ENCODE data around the gene SRR.

The SRR gene

GRCh38 chr17:2336852-2337543 is 33.2 kb downstream of the SRR start, which contains the start of gene SGSM2:
Gene SGSM2, plus strand, starts transcription at chr17:2337501. Its CDS starts 188 bp downstream, at chr17:2337689.
- DNase-seq (ENCODE audit: insufficient read length, low spot score) = peak; percentile 81
- FAIRE-seq = no peak
- TF ChIP-seq POU2F2 (IDR thresholded peaks at IDR 0.05; ENCODE audit: low read depth, low read length) = no peak
- TF ChIP-seq SPI1 (IDR thresholded peaks at IDR 0.05; ENCODE audit: low read depth, low read length) = no peak
- no peak for TF ChIP-seq TAF1 (IDR thresholded peaks at IDR 0.05; ENCODE audit: low read depth, low read length)
- no peak for TF ChIP-seq PAX5 (IDR thresholded peaks at IDR 0.05; ENCODE audit: insufficient read depth, low read length, severe bottlenecking)
- no peak for TF ChIP-seq POLR2A (IDR thresholded peaks at IDR 0.05; ENCODE audit: low read depth, low read length)
- no peak for TF ChIP-seq POLR2AphosphoS5 (IDR thresholded peaks at IDR 0.05; ENCODE audit: low read depth, low read length)

GRCh38 chr17:2337544-2338314 is 34.0 kb downstream of the SRR start:
- peak; percentile 79 for FAIRE-seq
- DNase-seq (ENCODE audit: insufficient read length, low spot score) = peak; percentile 64
- TF ChIP-seq TAF1 (IDR thresholded peaks at IDR 0.05; ENCODE audit: low read depth, low read length) (no peak), POLR2A (IDR thresholded peaks at IDR 0.05; ENCODE audit: low read depth, low read length) (no peak), SPI1 (IDR thresholded peaks at IDR 0.05; ENCODE audit: low read depth, low read length) (no peak), POU2F2 (IDR thresholded peaks at IDR 0.05; ENCODE audit: low read depth, low read length) (no peak), POLR2AphosphoS5 (IDR thresholded peaks at IDR 0.05; ENCODE audit: low read depth, low read length) (no peak), PAX5 (IDR thresholded peaks at IDR 0.05; ENCODE audit: insufficient read depth, low read length, severe bottlenecking) (no peak)

DNA sequence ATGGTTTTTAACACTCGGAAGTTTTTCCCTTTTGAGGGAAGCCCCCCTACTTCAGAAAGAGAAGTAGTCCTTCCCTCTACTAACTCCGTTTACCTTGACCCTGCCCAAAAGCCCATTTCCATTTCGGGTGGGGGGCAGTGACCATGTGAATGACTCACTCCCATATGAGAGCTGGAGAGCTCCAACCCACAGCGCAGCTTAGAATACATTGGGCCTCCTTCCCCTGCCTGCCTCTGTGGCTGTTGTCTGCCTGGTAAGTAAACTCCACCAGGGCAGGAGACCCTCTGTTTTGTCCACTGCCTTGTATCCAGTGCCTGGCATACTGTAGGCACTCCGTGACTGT is 34.5 kb downstream of the SRR start:
- DNase-seq (ENCODE audit: insufficient read length, low spot score) = no peak
- TF ChIP-seq POU2F2 (IDR thresholded peaks at IDR 0.05; ENCODE audit: low read depth, low read length) (no peak), POLR2A (IDR thresholded peaks at IDR 0.05; ENCODE audit: low read depth, low read length) (no peak), SPI1 (IDR thresholded peaks at IDR 0.05; ENCODE audit: low read depth, low read length) (no peak)
- peak; percentile 66 for FAIRE-seq

DNA sequence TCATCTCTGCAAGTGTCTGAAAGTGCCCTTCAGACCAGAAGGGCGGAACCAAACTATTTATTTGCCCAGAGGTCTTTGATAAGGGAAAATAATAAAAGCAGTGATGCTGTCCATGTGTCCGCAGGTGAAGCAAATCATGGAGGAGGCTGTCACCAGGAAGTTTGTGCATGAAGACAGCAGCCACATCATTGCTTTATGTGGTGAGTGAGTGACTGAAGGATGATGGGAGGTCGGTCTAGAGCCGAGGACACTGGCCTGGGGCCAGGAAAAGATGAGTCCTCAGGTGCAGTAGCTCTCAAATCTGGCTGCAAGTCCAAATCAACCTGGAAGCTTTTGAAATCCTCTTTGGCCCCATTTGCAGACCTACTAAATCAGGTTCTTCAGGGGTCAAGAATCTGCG is 39.7 kb downstream of the SRR start:
- DNase-seq (ENCODE audit: insufficient read length, low spot score) (no peak), FAIRE-seq (no peak)
- no peak for TF ChIP-seq TAF1 (IDR thresholded peaks at IDR 0.05; ENCODE audit: low read depth, low read length)
- TF ChIP-seq SPI1 (IDR thresholded peaks at IDR 0.05; ENCODE audit: low read depth, low read length) = no peak
- no peak for TF ChIP-seq PAX5 (IDR thresholded peaks at IDR 0.05; ENCODE audit: insufficient read depth, low read length, severe bottlenecking)
- no peak for TF ChIP-seq POLR2A (IDR thresholded peaks at IDR 0.05; ENCODE audit: low read depth, low read length)
- TF ChIP-seq POLR2AphosphoS5 (IDR thresholded peaks at IDR 0.05; ENCODE audit: low read depth, low read length) = no peak
- no peak for TF ChIP-seq POU2F2 (IDR thresholded peaks at IDR 0.05; ENCODE audit: low read depth, low read length)

GRCh38 chr17:2344528-2344927 is 40.8 kb downstream of the SRR start:
- DNase-seq (ENCODE audit: insufficient read length, low spot score) (no peak), FAIRE-seq (no peak)
- no peak for TF ChIP-seq POLR2AphosphoS5 (IDR thresholded peaks at IDR 0.05; ENCODE audit: low read depth, low read length)
- no peak for TF ChIP-seq POLR2A (IDR thresholded peaks at IDR 0.05; ENCODE audit: low read depth, low read length)
- no peak for TF ChIP-seq SPI1 (IDR thresholded peaks at IDR 0.05; ENCODE audit: low read depth, low read length)

- DNase-seq (ENCODE audit: insufficient read length, low spot score) (no peak), FAIRE-seq (no peak)
- TF ChIP-seq POLR2A (IDR thresholded peaks at IDR 0.05; ENCODE audit: low read depth, low read length) (no peak), TAF1 (IDR thresholded peaks at IDR 0.05; ENCODE audit: low read depth, low read length) (no peak), POU2F2 (IDR thresholded peaks at IDR 0.05; ENCODE audit: low read depth, low read length) (no peak), SPI1 (IDR thresholded peaks at IDR 0.05; ENCODE audit: low read depth, low read length) (no peak), POLR2AphosphoS5 (IDR thresholded peaks at IDR 0.05; ENCODE audit: low read depth, low read length) (no peak), PAX5 (IDR thresholded peaks at IDR 0.05; ENCODE audit: insufficient read depth, low read length, severe bottlenecking) (no peak)
Measured at GRCh38 chr17:2346475-2346874, 42.7 kb downstream of the SRR start.

DNA sequence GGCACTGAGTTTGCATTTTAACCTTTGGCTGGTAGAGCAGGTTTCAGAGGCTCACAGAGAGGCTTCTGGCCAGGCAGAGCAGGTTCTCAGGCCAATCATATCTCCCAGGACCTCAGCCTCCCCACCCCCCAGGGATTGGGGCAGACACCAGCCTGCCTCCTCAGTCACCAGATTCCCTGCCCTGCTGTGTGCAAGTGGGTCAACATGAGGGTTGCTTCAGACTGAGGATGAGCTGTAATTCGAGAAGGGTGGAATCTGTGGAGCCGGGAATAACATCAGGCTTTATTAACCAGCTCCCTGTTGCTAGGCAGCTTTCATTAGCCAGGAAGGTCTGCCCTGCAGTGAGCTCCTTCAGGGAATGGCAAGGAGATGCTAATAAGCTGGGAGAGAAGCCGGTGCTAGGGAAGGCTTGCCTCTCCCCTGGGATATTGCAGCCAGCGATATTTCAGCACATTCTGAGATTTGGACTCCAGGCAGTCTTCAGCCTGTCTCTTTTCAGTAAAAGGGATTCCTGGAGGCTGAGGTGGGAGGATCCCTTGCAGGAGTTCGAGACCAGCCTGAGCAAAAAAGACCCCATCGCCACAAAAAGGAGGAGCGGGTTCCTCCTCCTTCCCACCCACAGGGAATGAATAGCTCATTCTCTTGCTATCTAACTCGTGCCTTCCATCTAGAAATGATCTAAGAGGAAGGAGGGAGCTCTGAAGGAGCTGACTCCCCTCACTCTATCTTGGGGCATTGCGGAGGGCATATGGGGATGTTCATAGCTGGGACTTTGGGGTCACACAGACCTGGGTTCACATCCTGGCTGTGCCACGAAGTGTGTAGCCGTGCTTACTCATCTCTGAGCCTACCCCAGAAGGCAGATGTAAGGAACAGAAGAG is 44.3 kb downstream of the SRR start:
- FAIRE-seq (peak; percentile 16), DNase-seq (ENCODE audit: insufficient read length, low spot score) (no peak)
- TF ChIP-seq POLR2AphosphoS5 (IDR thresholded peaks at IDR 0.05; ENCODE audit: low read depth, low read length) (no peak), POU2F2 (IDR thresholded peaks at IDR 0.05; ENCODE audit: low read depth, low read length) (no peak)

DNA sequence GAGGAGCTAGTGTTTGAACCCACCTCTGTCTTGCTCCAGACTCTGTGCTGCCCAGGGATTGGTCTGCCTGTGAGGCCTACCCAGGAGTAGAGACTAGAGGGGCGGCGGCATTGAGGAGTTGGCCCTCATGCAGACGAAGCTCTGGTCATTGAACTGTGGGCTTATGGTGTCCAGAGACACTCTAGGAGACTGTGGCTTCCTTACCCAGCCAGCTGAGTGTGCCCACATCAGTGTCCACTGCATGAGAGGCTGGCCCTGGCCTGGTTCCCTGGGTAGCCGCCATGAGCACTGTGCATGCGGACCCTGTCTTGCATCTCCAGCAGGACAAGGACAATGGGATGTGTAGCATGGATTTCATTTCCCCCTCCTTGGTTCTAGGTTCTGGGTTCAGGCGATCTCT is 47.5 kb downstream of the SRR start:
- TF ChIP-seq POLR2AphosphoS5 (IDR thresholded peaks at IDR 0.05; ENCODE audit: low read depth, low read length) (no peak), POU2F2 (IDR thresholded peaks at IDR 0.05; ENCODE audit: low read depth, low read length) (no peak), POLR2A (IDR thresholded peaks at IDR 0.05; ENCODE audit: low read depth, low read length) (no peak), SPI1 (IDR thresholded peaks at IDR 0.05; ENCODE audit: low read depth, low read length) (no peak), PAX5 (IDR thresholded peaks at IDR 0.05; ENCODE audit: insufficient read depth, low read length, severe bottlenecking) (no peak), TAF1 (IDR thresholded peaks at IDR 0.05; ENCODE audit: low read depth, low read length) (no peak)
- no peak for DNase-seq (ENCODE audit: insufficient read length, low spot score)
- FAIRE-seq = no peak

- no peak for FAIRE-seq
- no peak for DNase-seq (ENCODE audit: insufficient read length, low spot score)
- no peak for TF ChIP-seq POLR2AphosphoS5 (IDR thresholded peaks at IDR 0.05; ENCODE audit: low read depth, low read length)
- TF ChIP-seq POU2F2 (IDR thresholded peaks at IDR 0.05; ENCODE audit: low read depth, low read length) = no peak
- no peak for TF ChIP-seq TAF1 (IDR thresholded peaks at IDR 0.05; ENCODE audit: low read depth, low read length)
- no peak for TF ChIP-seq PAX5 (IDR thresholded peaks at IDR 0.05; ENCODE audit: insufficient read depth, low read length, severe bottlenecking)
- no peak for TF ChIP-seq SPI1 (IDR thresholded peaks at IDR 0.05; ENCODE audit: low read depth, low read length)
- TF ChIP-seq POLR2A (IDR thresholded peaks at IDR 0.05; ENCODE audit: low read depth, low read length) = no peak
Measured at GRCh38 chr17:2354311-2354710, 50.6 kb downstream of the SRR start.
